GM12864 (cell line): ENCODE data around the gene APPBP2.

ENCODE experiments used
- DNase-seq: peaks from one replicate; pipeline ENCODE4 v3.0.0-alpha.2; 2011; ENCODE audit warnings: low read depth
- H3K4me3 ChIP-seq: 2 replicates; pipeline ENCODE4 v1.5.1; 2011; ENCODE audit warnings: mild to moderate bottlenecking, low read depth, low read length, control low read depth
- CTCF ChIP-seq: IDR thresholded peaks from 2 replicates; pipeline ENCODE4 v1.5.1; 2011; ENCODE audit warnings: low read depth, mild to moderate bottlenecking, moderate library complexity, low read length, control low read depth, inconsistent platforms; ENCODE audit errors: missing control alignments

Gene APPBP2

GRCh38 chr17:60396412-60396811 is 129.6 kb downstream of the APPBP2 start:
- no peak overlapping the region for H3K4me3 ChIP-seq
- DNase-seq = no peak
- no peak for TF ChIP-seq CTCF

GRCh38 chr17:60395508-60396065 is 130.5 kb downstream of the APPBP2 start:
- no peak for TF ChIP-seq CTCF
- H3K4me3 ChIP-seq = no peak overlapping the region
- DNase-seq = no peak

DNA sequence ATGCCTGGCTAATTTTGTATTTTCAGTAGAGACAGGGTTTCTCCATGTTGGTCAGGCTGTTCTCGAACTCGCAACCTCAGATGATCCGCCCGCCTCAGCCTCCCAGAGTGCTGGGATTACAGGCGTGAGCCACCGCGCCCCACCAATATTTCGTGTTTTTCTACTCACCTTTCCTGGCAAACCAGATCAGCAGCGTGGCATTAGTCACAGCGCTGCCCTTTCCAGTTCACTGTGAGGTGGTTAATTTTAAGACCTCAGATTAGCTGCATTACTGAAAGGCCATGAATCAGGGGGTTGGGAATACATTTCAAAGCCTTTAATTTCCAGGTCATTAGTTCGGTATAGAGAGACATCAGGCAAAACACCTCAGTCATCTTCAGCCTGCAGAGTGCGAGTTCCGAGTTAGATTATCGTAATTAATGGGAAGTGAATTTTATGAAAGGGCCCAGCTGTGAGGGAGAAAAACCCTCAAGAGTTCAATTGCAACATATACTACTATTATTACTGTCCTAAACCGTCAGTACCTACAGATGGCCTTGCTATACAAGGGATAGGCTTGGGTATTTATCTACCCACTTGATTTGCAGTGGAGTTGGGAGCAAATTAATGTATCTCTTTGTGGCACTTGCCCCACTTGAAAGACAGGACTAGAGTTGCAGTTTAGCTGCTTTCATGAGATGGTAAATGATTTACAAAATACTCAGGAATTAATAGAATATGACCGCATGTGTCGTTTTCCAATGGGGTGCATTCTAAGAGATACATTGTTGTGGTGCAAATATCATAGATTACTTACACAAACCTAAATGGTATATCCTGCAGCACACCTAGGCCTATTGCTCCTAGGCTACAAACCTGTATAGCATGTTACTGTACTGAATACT is 132.0 kb downstream of the APPBP2 start:
- no peak for DNase-seq
- no peak overlapping the region for H3K4me3 ChIP-seq
- TF ChIP-seq CTCF = no peak
